Stimulated activated CD8-positive, alpha-beta memory T cell treated with anti-CD3 and anti-CD28 coated beads, Interleukin-12 subunit alpha, Interleukin-12 subunit beta, amount 100 ng/mL, for 1 hour (primary cell): Measurements from ENCODE around the gene TECPR1.

Experiments used
- DNase-seq: peaks from one replicate; pipeline ENCODE4 v3.0.0-alpha.2; 2020; ENCODE audit warnings: low read depth

Gene TECPR1

GRCh38 chr7:98249106-98249505, 2.9 kb downstream of the TECPR1 start:
- no peak for DNase-seq

GRCh38 chr7:98248156-98248555, 3.9 kb downstream of the TECPR1 start:
- DNase-seq = no peak

- DNase-seq = no peak
Observed at GRCh38 chr7:98244871-98245270, 7.2 kb downstream of the TECPR1 start.

DNA sequence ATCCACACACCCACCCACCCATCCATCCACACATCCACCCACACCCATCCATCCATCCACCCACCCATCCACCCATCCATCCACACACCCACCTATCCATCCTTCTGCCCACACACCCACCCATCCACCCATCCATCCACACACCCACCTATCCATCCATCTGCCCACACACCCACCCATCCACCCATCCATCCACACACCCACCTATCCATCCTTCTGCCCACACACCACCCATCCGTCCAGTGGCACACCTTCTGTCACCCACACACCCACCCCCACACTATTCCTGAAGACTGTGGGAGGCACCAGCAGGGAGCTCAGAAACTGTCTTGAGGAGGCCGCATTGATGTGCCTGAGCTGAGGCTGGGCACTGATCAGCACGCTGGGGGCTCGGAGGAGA, 9.1 kb downstream of the TECPR1 start:
- no peak for DNase-seq

DNA sequence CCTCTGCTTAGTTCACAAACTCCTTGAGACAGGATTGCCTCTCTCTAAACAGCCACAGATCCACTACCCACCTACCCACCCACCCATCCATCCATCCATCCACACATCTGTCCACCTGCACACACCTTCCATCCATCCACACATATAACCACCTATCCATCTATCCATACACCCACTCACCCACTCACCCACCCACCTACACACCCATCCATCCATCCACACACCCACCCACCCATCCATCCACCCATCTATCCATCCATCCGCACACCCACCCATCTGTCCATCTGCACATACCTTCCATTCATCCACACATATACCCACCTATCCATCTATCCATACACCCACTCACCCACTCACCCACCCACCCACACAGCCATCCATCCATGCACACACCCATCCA, 9.7 kb downstream of the TECPR1 start:
- DNase-seq = no peak

DNA sequence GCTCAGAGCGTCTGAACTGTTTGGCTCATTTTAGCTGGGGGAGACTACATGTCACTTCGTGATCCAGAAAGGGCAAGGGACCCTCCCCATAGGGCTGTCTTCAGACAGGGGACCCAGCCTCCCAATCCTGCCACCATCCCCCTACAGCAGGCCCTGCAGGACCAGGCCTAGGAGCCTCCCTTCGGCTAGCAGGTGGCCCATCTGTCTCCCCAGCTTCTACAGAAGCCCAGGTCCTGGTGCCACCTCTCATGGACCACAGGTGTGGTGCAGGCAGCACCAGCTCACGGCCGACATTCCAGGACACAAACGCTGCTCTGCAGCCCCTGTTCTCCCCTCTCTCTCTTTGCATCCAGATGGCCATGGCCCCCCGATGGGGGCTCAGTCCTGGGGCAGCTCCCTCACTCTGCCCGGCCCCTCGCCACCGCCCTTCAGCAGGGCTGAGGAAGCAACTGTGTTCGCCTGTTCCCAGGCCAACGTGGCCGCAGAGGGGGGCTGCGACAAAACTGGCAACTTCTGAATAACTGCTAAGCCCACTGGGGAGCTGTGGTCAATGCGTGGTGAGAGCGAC, 10.3 kb downstream of the TECPR1 start:
- DNase-seq = no peak

- DNase-seq = no peak
Observed at GRCh38 chr7:98240961-98241673, 10.9 kb downstream of the TECPR1 start.

DNA sequence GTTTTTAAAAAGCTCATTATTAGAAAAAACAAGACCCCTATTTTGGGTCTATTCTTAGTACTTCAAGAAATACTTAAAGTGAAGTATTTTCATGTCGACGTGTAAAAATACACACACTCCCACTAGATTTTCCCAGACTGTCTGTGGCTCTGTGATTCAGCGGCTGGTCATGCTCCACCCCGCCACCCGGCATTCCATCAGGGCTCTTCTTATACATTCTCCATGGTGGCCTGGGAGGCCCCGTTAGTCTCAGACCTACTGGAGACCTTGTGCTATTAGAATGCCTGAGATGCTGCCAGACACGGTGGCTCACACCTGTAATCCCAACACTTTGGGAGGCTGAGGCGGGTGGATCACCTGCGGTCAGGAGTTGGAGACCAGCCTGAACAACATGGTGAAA, 13.1 kb downstream of the TECPR1 start:
- DNase-seq = no peak

- no peak for DNase-seq
Observed at GRCh38 chr7:98238076-98238475, 14.0 kb downstream of the TECPR1 start.

- no peak for DNase-seq
Observed at GRCh38 chr7:98236355-98237185, 15.5 kb downstream of the TECPR1 start.

DNA sequence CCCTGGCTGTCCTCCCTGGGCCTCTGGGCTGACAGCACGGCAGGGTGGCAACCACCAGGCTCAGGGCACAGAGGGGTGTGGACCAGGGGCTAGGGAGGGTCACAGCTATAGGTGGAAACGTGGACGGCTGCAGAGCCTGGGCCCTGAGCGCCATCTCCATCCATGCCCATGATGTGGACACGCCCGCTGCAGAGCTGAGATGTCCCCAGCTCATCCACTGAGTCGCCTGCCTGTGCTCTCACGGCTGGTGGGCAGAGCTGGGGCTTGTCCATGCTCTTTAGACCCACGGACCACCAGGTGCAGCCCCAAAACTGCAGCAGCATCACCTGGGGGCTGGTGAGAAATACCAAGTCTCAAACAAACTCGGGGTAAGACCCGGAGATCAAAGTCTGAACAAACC, 16.1 kb downstream of the TECPR1 start:
- no peak for DNase-seq

- no peak for DNase-seq
Observed at GRCh38 chr7:98234429-98235147, 17.4 kb downstream of the TECPR1 start.

- no peak for DNase-seq
Observed at GRCh38 chr7:98233219-98234070, 18.6 kb downstream of the TECPR1 start.

DNA sequence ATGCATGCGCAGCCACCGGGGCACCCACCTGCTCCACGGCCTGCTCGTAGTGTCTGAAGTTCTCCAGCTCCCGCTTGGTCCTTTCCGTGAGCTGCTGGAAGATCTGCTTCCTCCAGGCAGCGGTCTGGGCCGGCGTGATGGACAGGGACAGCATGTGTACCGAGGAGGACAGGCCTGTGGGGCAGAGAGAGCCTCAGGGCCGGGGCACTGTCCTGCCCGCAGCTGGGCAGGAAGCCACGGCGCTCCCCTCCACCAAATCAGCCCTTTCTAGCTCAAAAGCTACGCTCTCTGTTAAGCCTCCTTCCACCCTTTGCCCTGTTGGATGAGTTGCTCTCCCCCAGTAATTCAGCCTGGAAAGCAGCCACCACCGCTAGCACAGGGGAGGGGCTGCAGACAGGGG, 19.2 kb downstream of the TECPR1 start:
- no peak for DNase-seq

DNA sequence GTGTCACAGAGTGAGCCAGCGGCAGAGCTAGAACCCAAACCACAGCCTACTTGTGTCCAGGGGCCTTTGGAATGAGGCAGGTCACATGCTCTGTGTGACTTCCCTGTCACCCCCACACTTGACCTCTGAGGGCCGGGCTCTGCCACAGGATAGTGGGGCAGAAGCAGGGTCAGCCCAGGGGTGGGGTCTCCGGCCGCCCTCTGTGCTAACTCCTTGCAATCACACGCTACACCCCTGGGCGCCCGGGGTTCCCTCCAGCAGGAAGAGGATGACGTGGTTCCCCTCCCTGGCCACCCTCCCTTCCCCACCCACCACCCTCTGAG, 19.8 kb downstream of the TECPR1 start:
- DNase-seq = no peak

- DNase-seq = no peak
Observed at GRCh38 chr7:98231493-98232262, 20.4 kb downstream of the TECPR1 start.

GRCh38 chr7:98230746-98231471, 21.1 kb downstream of the TECPR1 start:
- DNase-seq = no peak

DNA sequence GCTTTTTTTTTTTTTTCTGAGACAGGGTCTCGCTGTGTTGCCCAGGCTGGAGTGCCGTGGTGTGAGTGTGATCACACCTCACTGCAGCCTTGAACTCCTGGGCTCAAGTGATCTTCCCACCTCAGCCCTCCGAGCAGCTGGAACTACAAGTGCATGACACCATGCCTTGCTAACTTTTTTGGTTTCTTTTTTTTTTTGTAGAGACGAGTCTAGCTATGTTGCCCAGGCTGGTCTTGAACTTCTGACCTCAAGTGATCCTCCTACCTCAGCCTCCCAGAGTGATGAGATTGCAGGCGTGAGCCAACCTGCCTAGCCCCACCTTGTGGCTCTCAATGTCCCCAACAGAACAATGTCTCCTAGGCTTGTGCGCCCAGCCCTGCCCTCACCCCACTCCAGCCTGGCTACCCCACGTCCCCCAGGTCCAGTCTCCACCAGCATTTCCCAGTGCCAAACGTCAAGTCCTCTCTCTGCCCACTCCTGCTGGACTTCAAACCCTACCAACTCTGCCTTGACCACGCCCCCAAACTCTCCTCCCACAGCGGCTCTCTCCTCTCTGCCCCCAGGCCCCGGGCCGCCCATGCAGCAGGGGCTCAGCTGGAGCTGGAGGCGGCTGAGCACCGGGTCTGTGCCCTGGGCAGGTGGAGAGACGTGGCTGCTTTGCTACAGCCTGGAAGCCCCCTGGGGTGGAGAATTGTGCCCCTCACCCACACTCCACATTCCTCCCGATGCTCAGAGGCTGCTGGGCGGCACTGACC, 21.9 kb downstream of the TECPR1 start:
- DNase-seq = no peak

DNA sequence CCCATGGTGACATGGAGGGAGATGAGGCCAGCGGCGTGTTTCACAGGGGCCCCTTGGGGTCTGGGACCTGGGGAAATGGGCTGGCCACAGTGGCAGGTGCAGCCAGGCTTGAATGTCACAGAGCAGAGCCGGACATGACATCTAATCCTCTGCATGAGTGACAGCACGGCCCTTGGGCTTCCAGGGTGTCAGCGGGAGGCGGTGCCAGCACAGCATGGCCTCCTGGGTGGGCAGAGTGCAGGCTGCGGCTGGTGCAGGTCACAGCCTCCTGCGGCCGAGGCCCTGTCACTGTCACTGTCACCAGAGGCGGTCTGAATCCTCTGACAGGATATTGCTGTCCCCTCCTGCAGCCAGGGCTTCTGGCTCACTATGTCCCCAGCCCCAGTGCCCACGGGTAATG, 22.6 kb downstream of the TECPR1 start:
- DNase-seq = no peak

DNA sequence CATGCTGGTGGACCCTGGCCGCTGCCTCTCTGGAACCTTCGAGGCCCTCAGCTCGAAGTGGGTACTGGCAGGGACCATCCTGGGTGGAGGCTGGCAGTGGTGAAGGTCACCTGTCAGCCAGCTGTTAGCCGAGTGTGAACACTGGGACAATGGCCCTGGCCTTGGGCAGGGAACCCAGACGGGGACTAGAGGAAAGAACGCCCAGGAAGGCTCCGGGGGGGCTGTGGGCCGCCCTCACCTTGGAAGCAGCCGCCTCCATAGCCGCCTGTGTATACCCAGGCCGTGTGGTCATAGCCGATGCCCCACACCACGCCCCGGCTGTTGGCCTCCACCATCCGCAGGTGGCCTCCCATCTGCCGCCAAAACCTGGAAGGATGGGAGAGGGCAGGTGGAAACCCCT, 23.2 kb downstream of the TECPR1 start:
- DNase-seq = no peak
